D341Med (cell line): ENCODE data around the gene DMBT1.
"Not testable (repeated sequence)": the region's sequence is repeated elsewhere in the genome, so short reads cannot be mapped to it uniquely, and the experiment has no call there.

Experiments
- DNase-seq: peaks from one replicate; pipeline ENCODE4 v3.0.0; 2012; ENCODE audit warnings: low spot score

Gene DMBT1

GRCh38 chr10:122586070-122586469 is 25.5 kb downstream of the DMBT1 start:
- DNase-seq = not testable (repeated sequence)

DNA sequence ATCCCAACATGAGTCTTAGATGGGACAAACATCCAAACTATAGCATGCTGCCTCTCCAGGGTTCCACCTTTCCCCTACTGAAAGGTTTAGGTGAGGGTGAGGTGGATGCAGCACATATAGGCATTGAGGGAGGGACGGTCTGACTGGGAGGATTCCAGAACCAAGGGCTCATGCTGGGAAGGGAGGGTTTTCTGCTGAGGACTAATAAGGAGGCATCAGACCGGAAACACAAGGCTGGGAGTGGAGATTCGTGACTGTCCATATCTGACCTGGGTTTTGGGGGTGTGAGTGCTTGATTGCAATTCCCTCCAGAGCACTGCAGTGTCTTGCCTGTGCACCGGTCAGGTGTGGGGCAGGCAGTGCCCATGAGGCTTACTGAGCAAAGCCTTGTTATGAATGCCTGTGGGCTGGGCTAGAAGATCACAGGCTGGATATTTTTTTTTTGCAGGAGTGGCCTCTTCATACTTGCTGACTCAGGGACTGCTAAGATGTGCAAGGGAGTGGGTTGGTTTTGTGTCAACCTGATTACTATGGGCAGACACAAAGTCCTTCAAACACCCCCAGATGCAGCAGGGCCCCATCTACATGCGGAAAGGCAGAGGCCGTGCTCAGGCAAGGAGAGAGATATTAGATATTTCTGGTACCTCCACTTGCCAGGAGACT is 26.7 kb downstream of the DMBT1 start:
- DNase-seq = no peak

DNA sequence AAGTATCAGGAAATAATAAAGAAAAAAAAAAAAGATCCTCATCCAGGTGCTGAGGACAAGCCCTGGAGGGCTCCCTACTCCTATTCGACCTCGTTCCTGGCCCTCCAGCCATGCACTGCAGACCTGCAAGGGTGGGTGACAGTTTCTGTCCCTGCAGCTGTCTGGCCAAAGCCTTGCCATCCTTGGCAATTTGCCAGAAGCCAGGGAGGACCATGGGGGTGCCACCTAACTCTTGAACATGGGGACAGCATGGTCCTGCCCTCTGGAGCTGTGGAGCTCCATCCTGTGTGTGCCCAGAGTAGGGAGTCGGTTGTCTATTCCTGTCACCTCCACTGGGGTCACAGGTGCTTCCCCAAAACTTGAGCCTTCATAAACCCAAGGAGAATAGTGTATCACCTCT is 27.8 kb downstream of the DMBT1 start:
- DNase-seq = no peak

- no peak for DNase-seq
Observed at GRCh38 chr10:122590153-122590552, 29.6 kb downstream of the DMBT1 start.

DNA sequence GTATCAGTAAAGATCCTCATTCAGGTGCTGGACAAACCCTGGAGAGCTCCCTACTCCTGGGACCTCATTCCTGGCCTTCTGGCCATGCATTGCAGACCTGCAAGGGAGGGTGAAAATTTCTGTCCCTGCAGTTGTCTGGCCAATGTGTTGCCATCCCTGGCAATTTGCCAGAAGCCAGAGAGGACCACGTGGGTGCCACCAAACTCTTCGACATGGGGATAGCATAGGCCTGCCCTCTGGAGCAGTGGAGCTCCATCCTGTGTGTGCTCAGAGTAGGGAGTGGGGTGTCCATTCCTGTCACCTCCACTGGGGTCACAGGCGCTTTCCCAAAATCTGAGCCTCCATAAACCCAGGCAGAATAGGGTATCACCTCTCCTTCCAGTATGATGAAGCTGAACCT is 31.2 kb downstream of the DMBT1 start:
- DNase-seq = no peak

GRCh38 chr10:122592161-122592560 is 31.6 kb downstream of the DMBT1 start:
- no peak for DNase-seq

GRCh38 chr10:122617476-122618270 is 57.1 kb downstream of the DMBT1 start:
- DNase-seq = no peak

DNA sequence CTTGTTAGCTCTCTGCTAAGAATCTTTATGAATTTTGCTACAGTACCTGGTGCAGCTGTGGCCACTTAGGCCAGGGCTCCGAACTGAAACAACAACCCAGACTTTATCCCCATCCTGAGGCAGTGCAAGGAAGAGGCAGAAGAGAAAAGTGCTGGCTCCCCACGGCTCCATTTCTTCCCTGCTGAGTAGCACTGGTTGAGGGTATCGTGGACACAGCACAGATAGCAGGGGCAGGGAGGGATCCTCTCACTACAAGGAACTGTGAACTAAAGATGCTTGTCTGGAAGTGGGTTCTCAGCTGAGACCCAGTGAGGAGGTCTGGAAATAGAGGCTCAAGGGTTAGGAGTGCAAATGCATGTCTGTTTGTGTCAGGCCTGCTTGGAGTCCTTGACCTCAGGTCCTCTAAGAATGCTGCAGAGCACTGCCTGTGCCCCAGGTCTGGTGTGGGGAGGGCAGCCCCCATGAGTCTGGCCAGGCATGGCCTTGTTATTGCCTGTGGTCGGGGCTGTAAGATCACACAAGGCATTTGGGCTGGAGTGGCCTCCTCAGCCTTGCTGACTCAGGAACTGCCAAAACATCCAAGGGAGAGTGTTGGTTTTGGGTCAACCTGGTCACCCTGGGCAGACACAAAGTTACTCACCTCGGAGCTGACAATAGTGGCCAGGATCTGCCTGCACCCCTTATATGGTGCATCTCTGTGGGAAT is 58.1 kb downstream of the DMBT1 start:
- no peak for DNase-seq

- not testable (repeated sequence) for DNase-seq
Observed at GRCh38 chr10:122620961-122621360, 60.4 kb downstream of the DMBT1 start.

DNA sequence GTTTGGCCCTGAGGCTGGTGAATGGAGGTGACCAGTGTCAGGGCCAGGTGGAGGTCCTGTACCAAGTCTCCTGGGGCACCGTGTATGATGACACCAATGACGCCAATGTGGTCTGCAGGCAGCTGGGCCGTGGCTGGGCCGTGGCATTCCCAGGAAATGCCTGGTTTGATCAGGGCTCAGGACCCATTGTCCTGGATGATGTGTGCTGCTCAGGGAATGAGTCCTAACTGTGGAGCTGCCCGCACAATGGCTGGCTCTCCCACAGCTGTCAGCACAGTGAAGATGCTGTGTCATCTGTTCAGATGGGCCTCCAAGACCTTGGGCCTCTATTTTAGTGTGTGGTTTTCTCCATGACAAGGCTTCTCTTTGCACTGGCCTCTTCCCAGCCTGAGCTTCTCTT is 64.0 kb downstream of the DMBT1 start:
- DNase-seq = no peak

- no peak for DNase-seq
Observed at GRCh38 chr10:122630526-122630925, 70.0 kb downstream of the DMBT1 start.

DNA sequence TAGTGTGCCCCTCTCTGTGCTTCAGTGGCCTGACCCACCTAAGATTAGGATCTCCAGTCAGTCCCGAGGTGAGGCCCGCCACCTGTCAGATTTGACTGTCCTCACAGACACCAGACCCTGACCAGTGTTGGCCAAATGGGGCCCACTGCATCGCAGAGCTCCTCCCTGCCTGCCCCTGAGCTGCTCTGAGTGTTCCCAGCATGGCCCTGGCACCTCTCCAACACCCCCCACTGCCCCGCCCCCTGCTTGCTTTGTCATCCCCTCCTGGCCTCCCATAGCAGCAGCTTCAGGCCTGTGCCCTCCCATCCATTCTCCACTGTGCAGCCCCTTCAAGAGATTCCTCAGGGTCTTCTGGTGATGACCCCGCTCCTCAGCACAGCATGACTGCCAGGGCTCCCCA is 71.5 kb downstream of the DMBT1 start:
- no peak for DNase-seq

GRCh38 chr10:122632576-122632975 is 72.0 kb downstream of the DMBT1 start:
- no peak for DNase-seq

DNA sequence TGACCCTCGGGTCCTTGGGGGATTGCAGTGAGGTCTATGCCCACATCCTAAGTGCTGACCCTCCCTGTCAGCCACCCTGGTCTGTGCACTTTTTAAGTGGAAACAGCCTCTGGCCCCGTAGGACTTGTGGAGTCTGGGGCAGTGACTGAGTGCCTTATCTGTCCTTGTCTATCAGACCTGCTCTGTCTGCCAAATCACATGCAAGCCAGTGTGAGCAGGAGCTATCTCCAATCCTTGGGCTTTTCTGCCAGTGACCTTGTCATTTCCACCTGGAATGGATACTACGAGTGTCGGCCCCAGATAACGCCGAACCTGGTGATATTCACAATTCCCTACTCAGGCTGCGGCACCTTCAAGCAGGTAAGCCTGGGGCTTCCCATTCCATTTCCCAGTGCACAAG is 76.4 kb downstream of the DMBT1 start:
- DNase-seq = no peak

- no peak for DNase-seq
Observed at GRCh38 chr10:122637376-122637775, 76.8 kb downstream of the DMBT1 start.

DNA sequence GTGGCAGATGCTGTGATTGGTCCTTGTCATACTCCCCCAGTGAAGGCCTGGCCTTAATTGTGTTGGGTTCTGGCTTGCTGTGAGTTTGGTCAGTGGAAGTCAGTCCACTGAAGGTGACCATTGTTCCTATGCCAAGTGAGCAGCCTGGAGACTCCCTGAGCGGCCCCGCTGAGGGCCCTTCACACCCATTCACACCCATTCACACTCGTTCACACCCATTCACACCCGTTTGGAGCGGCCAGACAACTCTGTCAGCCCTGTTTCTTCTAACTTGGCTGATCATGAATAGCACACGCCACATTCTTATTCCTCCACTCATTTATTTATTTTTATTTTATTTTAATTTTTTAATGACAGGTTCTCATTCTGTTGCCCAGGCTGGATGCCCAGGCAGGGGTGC is 77.6 kb downstream of the DMBT1 start:
- DNase-seq = no peak

GRCh38 chr10:122639801-122640200 is 79.2 kb downstream of the DMBT1 start:
- DNase-seq = no peak

- no peak for DNase-seq
Observed at GRCh38 chr10:122640921-122641320, 80.4 kb downstream of the DMBT1 start.

GRCh38 chr10:122642726-122643605 is 82.4 kb downstream of the DMBT1 start:
- DNase-seq = no peak

- no peak for DNase-seq
Observed at GRCh38 chr10:122643931-122644534, 83.5 kb downstream of the DMBT1 start.

DNA sequence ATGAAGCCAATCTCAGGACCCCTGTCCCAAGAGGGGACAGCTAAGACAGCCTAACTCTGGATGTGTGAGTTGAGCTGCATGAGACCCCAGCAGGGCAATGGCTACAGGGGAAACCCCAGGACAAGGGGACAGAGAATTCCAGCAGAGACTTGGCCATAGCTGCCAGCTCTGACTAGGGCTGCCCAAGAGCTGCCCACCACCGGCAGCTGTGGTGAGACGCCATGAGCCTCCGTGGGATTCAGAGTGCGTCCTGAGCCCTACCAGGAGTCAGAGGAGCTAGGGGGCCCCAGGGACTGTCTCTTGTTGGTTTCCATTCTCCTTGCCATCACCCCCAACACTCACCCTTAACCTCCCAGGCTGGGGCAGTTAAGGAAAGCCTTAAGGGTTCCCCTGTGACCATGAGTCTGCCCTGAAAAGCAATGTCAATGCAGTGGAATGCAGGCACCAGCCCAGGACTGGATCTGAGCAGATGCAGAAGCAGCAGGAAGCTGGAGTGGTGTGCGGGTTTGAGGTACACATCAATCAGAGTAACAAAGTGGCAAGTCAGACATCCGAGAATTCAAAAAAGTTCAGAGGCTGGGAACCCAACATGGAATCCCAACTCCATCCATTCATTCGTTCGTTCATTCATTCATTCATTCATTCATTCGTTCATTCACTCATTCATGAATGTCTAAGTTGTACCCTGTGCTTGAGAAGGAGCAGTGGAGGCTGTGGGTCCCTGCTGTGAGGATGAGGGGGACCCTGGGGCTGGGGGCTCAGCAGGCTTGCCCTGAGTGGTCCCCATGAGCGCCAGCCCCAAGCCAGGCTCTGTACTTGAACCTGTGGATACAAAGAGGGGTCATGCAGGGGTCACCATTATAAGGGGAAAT is 86.2 kb downstream of the DMBT1 start:
- DNase-seq = no peak
